Small intestine (tissue), 7 donors: ENCODE measurements around the gene CCDC107. TPM values are rescaled to one million over a fixed set of nuclear protein-coding genes. Genes with fewer than 3 reads are reported as not detected.

ENCODE experiments used
- DNase-seq, 2 donors: peaks; one replicate each; pipeline versions ENCODE4 v3.0.0 to v3.0.0-alpha.2; 2013
- FAIRE-seq: peaks from 2 replicates; lab custom pipeline; 2012; peaks lifted over from hg19 to GRCh38; lab: Jason Lieb, UNC
- H3K27ac ChIP-seq, 3 donors: one replicate each; pipeline ENCODE4 v1.5.1; 2013; ENCODE audit warnings: low read length in 2 of 3, mild to moderate bottlenecking in 2 of 3, control low read depth in 1 of 3, inconsistent platforms in 1 of 3, low read depth in 1 of 3, moderate library complexity in 1 of 3
- H3K27me3 ChIP-seq, 3 donors: one replicate each; pipeline ENCODE4 v1.6.1; 2013; ENCODE audit warnings: low read length in 3 of 3, inconsistent platforms in 1 of 3; ENCODE audit not compliant: control insufficient read depth in 3 of 3, insufficient read depth in 3 of 3
- H3K36me3 ChIP-seq, 3 donors: one replicate each; pipeline ENCODE4 v1.6.1; 2013; ENCODE audit warnings: low read length in 3 of 3, inconsistent platforms in 1 of 3, low read depth in 1 of 3, mild to moderate bottlenecking in 1 of 3, moderate library complexity in 1 of 3; ENCODE audit not compliant: control insufficient read depth in 3 of 3, insufficient read depth in 2 of 3
- H3K4me1 ChIP-seq, 3 donors: one replicate each; pipeline ENCODE4 v1.6.1; 2013; ENCODE audit warnings: low read length in 2 of 3, inconsistent platforms in 1 of 3, low read depth in 1 of 3, mild to moderate bottlenecking in 1 of 3, moderate library complexity in 1 of 3; ENCODE audit not compliant: control insufficient read depth in 3 of 3, insufficient read depth in 2 of 3
- H3K4me3 ChIP-seq, 3 donors: one replicate each; pipeline ENCODE4 v1.5.1; 2013; ENCODE audit warnings: low read length in 3 of 3, control low read depth in 1 of 3, inconsistent platforms in 1 of 3, low read depth in 1 of 3, mild to moderate bottlenecking in 1 of 3, moderate library complexity in 1 of 3
- H3K9me3 ChIP-seq, 2 donors: one replicate each; pipeline ENCODE4 v1.6.1; 2013; ENCODE audit warnings: low read depth in 1 of 2, low read length in 1 of 2; ENCODE audit not compliant: control insufficient read depth in 2 of 2, insufficient read depth in 1 of 2
- WGBS, 3 donors: extraction: QIAGEN DNeasy Blood & Tissue Kit; methylation state at CpG; one replicate each; pipeline ENCODE4 v1.1.7; 2013; 5-methylcytosine and 5-hydroxymethylcytosine counted together
- polyA plus RNA-seq, 4 donors: library from polyadenylated mRNA; stranded (reverse) in 3 of 4; unstranded in 1 of 4; fragments of 200-250 nt in 3 of 4; fragments of 120-200 nt in 1 of 4; gene quantifications; one replicate each; pipeline versions ENCODE4 v1.2.1 to v1.2.3, GENCODE V29; 2013
- donor health status: healthy with polysubstance abuse.
- donor health status: control.
- donor health status: control.
- donor health status: Bipolar disorder and iron deficiency.
- donor health status: healthy.

Gene CCDC107
- polyA plus RNA-seq, 4 donors = 10.6 to 49.0 (median 27.3) TPM

- Histone ChIP-seq H3K27ac (no peak overlapping the region), H3K4me3 (no peak overlapping the region), H3K36me3 (peaks cover 0 to 45% (median 0%) of the 10 kb centered on the region in 3 donors), H3K4me1 (peaks cover 6 to 12% (median 8%) of the 10 kb centered on the region in 3 donors), H3K27me3 (peaks cover 0 to under 1% (median 0%) of the 10 kb centered on the region in 3 donors), H3K9me3 (no peaks in the 10 kb centered on the region)
- 88 to 93% (median 92%) methylated on average over 9 to 10 of the region's 10 CpGs for WGBS, 3 donors
- FAIRE-seq (no peak), DNase-seq (no peak)
These were observed 26.8 kb downstream of the CCDC107 start for GRCh38 chr9:35684921-35685320.

GRCh38 chr9:35685506-35685905 is 27.4 kb downstream of the CCDC107 start:
- DNase-seq (no peak), FAIRE-seq (no peak)
- Histone ChIP-seq H3K36me3 (peaks cover 0 to 45% (median 0%) of the 10 kb centered on the region in 3 donors), H3K4me3 (no peak overlapping the region), H3K9me3 (no peaks in the 10 kb centered on the region), H3K27me3 (peaks cover 0 to 6% (median 0%) of the 10 kb centered on the region in 3 donors), H3K27ac (no peak overlapping the region), H3K4me1 (peaks cover 6 to 12% (median 8%) of the 10 kb centered on the region in 3 donors)
- WGBS, 3 donors = 77 to 88% (median 81%) methylated on average over 13 of the region's 13 CpGs

GRCh38 chr9:35686222-35687203 is 28.4 kb downstream of the CCDC107 start:
- Histone ChIP-seq H3K27me3 (peaks cover 0 to 6% (median 0%) of the 10 kb centered on the region in 3 donors), H3K4me3 (peak overlapping the region in 1 of 3 donors; percentile 81), H3K9me3 (no peaks in the 10 kb centered on the region), H3K4me1 (peaks cover 6 to 16% (median 8%) of the 10 kb centered on the region in 3 donors), H3K27ac (no peak overlapping the region), H3K36me3 (peaks cover 0 to 45% (median 0%) of the 10 kb centered on the region in 3 donors)
- FAIRE-seq (no peak), DNase-seq (no peak)
- 76 to 78% (median 77%) methylated on average over 11 of the region's 11 CpGs for WGBS, 3 donors

- WGBS, 3 donors = 74 to 85% (median 83%) methylated on average over 2 of the region's 2 CpGs
- H3K9me3 ChIP-seq = no peaks in the 10 kb centered on the region
- DNase-seq (no peak), FAIRE-seq (no peak)
- H3K36me3 ChIP-seq = peaks cover 0 to 42% (median 0%) of the 10 kb centered on the region in 3 donors
- H3K4me1 ChIP-seq = peaks cover 6 to 16% (median 8%) of the 10 kb centered on the region in 3 donors
- H3K27ac ChIP-seq = no peak overlapping the region
- H3K4me3 ChIP-seq = peak overlapping the region in 1 of 3 donors; percentile 81
- H3K27me3 ChIP-seq = peaks cover 0 to 6% (median 0%) of the 10 kb centered on the region in 3 donors
These were observed 29.2 kb downstream of the CCDC107 start for GRCh38 chr9:35687306-35687705.

GRCh38 chr9:35687972-35688557 is 30.0 kb downstream of the CCDC107 start:
- peak overlapping the region in 2 of 3 donors; percentile 15 to 31 for H3K27ac ChIP-seq
- DNase-seq = no peak
- H3K36me3 ChIP-seq = peaks cover 0 to 36% (median 0%) of the 10 kb centered on the region in 3 donors
- WGBS, 3 donors = 80 to 91% (median 81%) methylated on average over 2 of the region's 2 CpGs
- peaks cover 0 to 6% (median 0%) of the 10 kb centered on the region in 3 donors for H3K27me3 ChIP-seq
- FAIRE-seq = no peak
- H3K4me3 ChIP-seq = peak overlapping the region in 1 of 3 donors; percentile 81
- H3K4me1 ChIP-seq = peaks cover 6 to 16% (median 8%) of the 10 kb centered on the region in 3 donors
- no peaks in the 10 kb centered on the region for H3K9me3 ChIP-seq

- 57 to 65% (median 63%) methylated on average over 12 of the region's 12 CpGs for WGBS, 3 donors
- peaks cover 0 to 6% (median 0%) of the 10 kb centered on the region in 3 donors for H3K27me3 ChIP-seq
- DNase-seq = peak; percentile 23 to 55
- no peaks in the 10 kb centered on the region for H3K9me3 ChIP-seq
- peak overlapping the region in 2 of 3 donors; percentile 75 to 85 for H3K27ac ChIP-seq
- peaks cover 0 to 30% (median 0%) of the 10 kb centered on the region in 3 donors for H3K36me3 ChIP-seq
- FAIRE-seq = no peak
- H3K4me3 ChIP-seq = peak overlapping the region; percentile 7 to 81 (median 34)
- H3K4me1 ChIP-seq = peaks cover 6 to 16% (median 8%) of the 10 kb centered on the region in 3 donors
These were observed 30.8 kb downstream of the CCDC107 start for GRCh38 chr9:35688558-35689541.

GRCh38 chr9:35689542-35690293 is 31.6 kb downstream of the CCDC107 start, which contains the start of gene TPM2:
TPM2 (minus strand) TSS chr9:35689925; CDS start chr9:35689817, 108 bp downstream.
- peak within 1 kb of the TSS; percentile 58 to 85 (median 81) for H3K4me3 ChIP-seq
- H3K27ac ChIP-seq = peak within 1 kb of the TSS in 2 of 3 donors; percentile 77 to 85
- H3K4me1 ChIP-seq = peaks cover 6 to 16% (median 8%) of the 10 kb centered on the region in 3 donors
- H3K36me3 ChIP-seq = peaks cover 0 to 26% (median 0%) of the 10 kb centered on the region in 3 donors
- DNase-seq (peak in 1 of 2 donors; percentile 57), FAIRE-seq (no peak)
- H3K27me3 ChIP-seq = peaks cover 0 to 6% (median 0%) of the 10 kb centered on the region in 3 donors
- no peaks in the 10 kb centered on the region for H3K9me3 ChIP-seq
- 30 to 55% (median 51%) methylated on average over 42 to 61 of the region's 61 CpGs for WGBS, 3 donors
